Measurements from ENCODE around the gene TST.

TST gene

DNA sequence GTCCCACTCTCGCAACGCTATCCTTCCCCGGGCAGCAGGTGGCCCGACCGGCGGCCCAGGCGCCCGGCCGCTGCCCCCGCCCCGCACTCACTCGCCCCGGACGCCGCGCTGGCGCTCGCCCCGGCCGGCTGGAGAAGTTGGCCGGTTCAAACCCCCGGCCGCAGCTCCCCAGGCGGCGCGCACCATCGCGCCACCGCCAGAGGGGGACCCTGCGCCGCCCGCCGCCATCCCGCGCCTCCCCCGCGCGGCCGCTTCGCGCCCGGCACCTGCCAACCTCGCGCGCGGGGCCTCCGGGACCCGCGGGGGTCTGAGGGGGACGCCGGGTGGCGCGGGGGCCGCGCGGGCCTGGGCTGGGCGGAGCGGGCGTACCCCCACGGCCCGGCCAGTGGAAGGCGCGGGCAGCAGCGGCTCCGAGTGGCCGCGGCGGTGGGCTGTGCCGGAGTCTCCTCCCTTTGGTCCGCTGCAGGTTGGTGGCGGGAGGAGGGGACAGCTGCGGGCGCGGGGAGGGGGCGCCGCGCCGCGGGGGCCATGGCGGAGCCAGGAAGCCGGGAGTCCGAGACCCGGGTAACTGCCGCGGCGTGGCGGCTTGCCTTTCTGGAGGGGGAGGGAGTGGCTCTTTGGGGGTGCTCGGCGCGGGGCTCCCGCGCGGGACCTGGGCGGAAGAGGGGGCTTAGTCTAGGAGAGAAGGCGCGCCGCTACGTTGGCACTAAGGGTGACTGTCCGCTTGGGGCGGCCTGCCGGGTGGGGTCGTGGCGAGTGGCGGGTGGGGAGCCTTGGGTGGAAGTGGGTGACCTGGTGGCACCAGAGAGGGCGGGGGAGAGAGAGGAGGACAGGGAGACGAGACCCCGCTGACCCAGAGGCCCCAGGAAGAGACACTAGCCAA lies at the start of gene TST, which contains the start of gene MPST:
TSS of gene TST (minus strand) at position 139 of the 883 bp plus-strand sequence. CDS start 715 bp downstream, outside the sequence.
TSS of gene MPST (plus strand) at position 434 of the 883 bp plus-strand sequence. CDS start at position 529, 95 bp downstream.
- DNase-seq, result peak; percentile 18

DNA sequence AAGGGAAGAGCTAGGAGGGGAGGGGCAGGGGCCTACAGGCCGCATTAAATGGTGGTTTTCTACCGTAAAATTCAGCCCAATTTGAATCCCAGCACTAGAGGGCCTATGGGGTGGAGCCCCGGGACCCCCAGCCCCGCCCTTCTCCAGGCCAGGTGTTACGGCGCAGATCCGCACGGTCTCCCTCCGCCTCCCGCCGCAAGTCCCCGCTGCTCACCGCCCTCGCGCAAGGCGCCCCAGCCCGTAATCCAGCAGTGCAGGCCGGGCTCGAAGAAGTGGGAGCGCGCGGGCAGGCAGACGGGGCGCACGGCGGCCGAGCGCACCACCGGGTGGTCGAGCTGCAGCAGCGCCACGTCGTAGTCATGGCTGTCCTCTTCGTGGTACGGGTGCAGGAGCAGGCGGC lies 49.6 kb upstream of the TST start:
- DNase-seq, result no peak

DNA sequence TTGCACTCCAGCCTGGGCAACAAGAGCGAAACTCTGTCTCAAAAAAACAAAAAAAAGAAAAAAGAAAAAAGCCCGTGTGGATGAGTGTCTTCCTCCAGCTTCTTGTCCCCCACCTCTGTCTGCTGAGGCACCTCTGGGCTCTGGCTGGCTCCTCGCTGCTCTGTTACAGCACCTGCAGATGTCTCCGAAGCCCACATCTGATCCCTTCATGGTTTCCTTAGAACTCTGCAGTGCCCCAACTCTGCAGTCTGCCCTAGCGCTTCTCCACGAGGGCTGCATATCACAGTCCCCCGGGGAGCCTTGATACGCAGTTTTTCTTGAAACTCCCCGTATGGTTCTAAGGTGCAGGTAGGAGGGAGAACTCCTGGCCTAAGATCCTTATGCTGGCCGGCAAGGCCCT lies 48.2 kb upstream of the TST start:
- DNase-seq, result no peak

DNA sequence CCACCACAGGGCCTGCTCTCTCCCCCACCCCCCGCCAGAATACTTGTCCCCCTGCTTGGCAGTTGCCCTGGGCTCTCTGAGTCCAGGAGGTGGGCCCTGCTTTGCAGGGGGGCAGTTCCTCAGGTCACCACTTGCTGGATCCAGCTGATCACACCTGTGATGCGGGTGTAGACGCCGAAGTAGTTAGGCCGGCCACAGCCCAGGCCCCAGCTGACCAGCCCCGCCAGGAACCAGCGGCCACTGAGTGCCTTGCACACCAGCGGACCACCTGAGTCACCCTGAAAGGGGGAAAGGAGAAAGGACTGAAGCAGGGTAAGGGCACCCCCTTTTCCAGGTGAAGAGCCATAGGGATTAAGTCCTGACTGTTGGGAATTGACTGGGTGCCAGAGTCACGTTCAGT lies 46.7 kb upstream of the TST start:
- DNase-seq, result no peak

DNA sequence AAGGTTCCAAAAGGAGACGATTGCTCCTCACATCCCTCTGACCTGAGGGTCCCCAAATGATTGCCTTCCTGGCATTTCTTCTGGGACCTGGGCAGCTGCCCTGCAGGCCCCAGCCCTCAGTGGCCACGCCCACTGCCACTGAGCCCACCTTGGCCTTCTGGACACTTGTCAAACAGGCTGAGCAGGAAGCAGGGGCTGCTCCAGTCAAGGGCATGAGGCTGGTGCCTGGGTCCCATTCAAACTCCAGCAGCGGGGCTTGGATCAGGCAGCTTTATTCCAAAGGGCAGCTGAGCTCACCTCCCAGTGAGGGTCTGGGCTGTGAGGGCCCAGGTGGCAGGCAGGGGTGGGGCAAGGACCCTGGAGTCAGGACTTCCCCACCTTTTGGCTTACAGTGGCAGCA lies 45.9 kb upstream of the TST start:
- no peak for DNase-seq

DNA sequence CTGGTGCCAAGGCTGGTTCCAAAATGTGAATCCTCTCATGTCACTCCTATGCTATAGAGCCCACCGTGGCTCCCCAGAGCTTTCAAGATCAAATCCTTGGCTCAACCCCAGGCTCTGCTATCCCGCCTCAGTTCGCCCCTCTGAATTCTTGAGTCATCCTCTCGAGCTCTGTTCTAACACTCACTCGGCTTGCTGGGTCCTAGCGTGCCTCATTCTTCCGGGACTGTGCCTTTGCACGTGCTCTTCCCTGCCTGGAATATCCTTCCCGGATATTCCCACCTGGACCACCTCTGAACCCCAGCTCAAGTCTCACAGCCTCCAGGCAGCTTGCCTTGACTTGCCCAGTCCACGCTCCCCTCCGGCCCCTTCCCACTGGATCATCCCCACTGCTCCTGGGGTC lies 45.3 kb upstream of the TST start:
- no peak for DNase-seq

DNA sequence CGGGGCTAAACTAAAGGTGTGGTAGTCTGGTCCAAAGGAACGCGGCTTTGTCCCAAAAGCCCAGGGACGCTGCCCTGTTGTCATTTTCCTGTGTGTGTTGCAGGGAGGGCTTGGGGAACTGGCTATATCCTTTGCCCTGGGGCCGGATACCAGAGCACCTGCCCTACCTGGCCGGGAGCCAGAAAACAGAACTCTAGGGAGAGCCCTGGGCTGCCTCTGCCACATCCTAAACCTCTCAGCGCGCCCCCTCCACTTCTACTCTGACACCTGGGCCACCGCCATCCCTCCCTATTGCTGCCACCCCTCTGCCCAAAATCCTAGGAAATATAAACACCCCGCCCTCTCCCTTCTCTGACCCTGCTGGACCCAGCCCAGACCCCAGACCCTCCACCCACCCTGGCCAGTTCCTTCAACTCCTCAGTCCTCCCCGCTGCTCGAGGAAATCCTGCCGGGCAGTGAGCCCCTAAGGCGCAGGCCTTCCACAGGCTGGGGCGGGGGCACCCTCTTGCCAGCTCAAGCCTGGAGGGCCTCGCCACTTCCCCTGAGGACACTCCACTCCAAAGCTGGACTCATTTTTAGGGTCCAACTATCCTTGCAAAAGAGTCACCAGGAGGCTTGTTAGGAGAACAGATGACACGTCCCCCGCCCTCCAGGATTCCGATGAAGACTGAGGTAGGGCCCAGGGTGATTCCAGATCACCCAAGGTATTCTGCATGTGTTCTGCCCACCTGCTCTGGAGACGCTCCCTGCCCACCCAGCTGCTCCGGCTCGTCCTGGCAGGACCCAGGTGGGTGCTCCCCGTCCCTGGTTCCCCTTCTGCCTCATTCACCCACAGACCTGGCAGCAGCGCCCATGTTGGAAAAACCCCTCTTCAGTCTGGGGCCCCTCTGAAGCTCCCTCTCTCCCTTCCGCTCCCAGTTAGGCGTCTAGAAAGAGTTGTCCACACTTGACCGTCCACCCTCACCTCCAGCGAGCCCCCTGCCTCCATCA lies 44.5 kb upstream of the TST start:
- DNase-seq, result no peak

DNA sequence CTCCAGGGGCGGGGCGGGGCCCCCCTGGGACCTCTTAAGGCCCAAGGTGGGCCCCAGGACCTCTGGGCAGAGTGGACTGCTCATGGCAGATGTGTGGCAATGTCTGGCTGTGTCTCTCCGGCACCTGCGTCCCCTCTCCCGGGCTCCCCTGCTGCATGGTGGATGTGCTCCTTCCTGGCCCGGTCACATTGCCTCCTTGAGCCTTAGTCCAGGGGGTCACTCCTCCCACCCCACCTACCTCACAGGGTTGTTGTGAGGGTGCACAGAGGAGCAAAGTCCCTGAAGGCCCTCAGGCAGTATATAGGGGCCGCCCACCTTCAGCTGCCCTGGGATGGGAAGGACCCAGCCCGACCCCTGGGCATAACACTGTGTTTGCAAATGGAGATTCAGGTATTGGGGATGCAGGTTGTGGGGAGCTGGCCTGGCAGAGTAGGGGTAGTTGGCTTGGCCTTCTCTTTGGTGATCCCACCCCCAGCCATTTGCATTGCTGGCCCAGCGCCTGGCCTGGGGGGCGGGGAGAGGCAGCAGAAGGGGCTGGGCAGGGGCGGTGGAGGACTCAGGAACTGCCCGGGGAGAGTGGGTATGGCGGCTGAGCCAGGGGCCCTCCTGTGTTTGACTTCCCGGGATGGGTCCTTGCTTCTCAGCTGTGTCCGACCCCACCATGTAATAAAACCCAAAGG lies 43.6 kb upstream of the TST start:
- no peak for DNase-seq

DNA sequence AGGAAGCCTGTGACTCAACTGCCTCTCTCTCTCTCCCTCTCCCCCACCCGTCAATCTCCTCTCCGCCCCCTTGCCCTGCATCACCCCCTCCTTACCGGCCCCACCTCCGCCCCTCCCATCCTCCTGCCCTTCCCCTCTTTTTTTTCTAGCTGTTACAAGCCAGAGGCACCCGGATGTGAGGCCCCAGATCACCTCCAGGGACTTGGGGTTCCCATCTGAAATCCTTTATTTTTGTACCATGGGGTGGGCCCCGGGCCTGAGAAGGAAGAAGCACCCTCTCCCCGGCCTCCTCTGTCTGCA lies 43.1 kb upstream of the TST start:
- DNase-seq, result no peak

DNA sequence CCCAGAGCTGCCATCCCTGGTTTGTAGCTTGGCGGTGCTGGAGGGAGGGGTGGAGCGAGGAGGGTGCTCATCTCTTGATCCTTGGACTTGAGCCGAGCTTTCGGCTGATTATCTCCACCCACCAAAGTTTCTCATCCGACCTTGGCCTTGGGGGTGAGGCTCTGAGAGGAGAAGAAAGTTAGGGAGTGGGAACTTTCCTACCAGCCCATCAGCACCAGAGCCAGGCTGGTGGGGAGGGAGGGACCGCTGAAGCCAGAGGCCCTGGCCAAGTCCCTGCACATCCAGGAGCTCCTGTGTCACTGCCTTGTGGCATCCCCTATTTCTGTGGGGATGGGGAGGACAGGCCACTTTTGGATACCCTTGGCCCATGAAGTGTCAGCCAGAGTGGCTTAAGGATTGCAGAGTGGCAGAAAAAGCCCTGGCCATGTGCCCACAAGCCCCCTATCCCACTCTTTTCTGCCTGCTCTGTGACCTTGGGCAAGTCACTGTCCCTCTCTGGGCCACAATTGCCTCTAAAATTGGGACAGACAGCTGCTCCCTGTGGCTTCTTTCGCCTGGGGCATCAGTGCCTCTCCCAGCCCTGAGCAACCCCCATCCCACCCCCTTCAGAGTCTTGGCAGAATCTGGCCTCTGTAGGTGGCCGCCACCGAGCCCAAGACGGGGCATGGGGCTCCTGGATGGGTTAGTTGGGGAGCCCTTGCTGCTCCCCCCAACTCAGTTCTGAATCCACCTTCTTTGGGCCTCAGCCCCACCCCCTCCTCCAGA lies 42.5 kb upstream of the TST start:
- no peak for DNase-seq

DNA sequence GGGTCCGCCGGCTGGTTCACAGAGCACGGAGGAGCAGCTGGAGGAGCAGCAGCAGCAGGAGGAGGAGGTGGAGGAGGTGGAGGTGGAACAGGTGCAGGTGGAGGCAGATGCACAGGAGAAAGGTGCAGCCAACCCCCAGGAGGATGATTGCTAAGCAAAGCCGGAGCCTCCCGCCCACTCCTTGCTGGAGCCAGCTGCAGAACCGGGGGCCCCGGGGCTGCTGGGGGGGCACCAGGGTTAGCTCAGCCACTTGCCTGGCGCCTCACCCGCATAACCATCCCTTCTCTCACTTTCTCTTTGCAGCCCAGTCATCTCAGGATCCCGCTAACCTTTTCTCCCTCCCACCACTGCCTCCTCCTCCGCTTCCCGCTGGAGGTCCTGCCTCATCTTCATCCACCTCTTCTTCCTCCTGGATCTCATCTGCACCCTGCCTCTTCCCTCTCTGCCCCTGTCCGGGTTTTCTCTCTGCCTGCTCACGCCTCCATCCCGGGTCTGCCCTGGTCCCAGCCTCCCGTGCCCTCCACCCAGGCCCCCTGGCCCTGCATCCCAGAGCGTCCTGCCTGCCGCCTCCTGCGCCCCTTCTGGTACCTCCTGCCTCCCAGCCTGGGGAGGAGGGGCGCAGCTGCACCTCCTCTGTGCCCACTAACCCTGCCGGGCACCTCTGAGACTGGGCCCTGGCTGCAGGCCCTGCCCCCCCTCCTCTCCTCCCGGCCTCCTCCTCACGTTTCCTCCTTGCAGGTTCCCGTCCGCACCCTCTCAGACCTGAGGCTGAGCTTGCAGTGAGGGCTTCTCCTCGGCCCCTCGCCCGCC lies 41.8 kb upstream of the TST start:
- no peak for DNase-seq

DNA sequence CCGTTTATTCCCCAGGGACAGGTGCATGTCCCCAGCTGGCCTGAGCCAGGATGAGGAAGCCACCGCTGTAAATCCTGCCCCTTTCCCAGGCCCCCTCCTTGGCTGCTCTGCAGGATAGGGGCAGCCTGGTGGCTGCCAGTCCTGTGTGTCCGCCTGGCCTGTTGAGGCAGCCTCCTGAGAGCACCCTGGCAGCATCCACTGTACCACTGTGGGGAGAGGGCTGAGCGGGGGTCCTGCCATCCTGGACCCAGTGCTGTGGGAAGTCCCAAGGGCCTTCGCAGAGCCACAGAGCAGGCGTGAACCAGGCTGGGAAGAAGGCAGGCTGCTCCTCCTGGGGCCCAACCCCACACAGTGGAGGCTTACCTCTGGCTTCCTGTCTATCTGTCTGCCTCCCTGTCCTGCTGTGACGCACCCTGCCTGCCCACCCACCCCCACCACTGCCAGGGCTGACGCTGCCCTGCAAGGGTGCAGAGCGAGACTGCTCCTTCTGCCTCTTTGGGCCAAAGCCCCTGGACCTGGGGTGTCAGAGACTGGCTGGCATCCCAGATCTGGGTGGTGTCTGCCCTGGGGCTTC lies 40.7 kb upstream of the TST start:
- no peak for DNase-seq

DNA sequence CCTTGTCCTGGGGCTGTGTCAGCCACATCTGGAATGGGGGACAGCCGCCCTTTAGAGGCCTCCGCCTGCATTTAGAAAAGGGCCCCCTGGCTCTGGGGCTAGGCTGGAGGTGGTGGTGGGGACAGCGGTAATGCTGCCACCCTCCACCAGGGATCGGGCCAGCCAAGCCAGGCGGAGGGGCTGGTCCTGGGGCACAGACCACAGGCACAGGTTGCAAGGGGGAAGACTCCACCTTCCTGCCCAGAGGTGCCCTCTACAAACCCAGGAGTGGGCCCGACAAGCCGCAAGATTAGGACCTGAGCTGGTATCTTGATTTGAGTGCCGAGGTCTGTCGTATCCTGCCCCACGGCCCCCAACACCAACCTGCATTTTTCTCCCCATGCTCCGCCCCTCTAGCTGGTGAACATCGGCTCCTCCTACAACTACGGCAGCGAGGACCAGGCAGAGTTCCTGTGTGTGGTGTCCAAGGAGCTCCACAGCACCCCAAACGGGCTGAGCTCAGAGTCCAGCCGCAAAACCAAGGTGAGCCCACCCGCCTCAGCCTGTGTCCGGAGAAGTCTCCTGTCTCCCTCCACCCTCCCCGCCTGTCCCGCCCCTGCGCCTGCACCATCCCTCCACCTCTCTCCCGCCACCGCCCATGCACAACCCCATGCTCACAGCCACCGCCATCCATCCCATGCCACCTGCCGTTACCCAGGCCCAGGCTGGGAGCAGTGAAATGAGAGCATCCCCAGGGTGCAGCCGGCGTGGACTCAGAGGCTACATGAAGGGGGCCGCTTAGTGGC lies 39.9 kb upstream of the TST start:
- DNase-seq, result no peak

DNA sequence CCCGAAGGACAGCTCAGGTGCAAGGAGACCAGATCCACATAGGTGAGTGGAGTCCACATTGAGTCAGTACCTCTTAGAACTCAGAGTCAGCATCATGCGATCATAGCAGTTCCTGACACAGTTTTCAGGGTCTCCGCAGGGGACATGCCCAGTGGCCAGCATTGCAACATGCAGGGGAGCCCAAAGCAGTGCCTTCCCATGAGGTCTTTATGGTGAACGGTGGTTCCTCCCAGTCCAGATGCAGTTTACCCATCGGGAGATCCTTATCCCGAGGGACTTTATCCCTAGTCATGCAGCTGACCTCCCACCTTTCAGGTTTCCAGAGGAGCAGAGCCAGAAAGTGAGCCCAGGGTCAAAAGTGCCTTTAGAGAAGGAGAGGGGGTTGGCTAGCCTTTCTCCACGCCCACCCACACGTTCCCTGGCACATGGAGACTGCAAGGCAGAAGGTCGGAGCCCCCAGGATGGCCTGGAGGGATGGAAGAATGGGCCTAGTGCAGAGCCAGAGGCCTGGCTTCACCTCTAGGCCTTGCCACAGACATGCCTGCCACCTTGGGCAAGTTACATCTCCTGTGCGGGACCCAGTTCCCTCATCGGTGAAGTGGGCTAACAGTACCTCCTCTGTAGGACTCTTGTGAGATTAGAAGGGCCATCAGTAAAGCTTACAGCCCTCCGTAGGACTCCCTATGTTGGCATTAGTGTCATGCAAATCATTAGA lies 38.7 kb upstream of the TST start:
- DNase-seq, result no peak

DNA sequence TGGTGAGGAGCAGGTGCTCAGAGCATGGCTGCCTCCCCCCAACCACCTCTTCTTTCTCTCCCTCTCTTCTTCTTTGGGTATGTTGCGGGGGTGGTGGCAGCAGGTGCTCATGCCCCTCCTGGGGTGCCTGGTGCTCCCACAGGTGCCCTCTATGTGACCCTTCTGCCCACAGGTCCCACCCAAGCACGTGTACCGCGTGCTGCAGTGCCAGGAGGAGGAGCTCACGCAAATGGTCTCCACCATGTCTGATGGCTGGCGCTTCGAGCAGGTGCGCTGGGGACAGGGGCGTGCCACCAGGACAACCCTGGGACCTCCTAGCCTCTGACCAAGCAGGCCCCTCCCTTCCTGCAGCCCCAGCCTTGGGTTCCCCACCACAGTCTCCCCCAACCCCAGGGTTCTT lies 38.0 kb upstream of the TST start:
- no peak for DNase-seq

DNA sequence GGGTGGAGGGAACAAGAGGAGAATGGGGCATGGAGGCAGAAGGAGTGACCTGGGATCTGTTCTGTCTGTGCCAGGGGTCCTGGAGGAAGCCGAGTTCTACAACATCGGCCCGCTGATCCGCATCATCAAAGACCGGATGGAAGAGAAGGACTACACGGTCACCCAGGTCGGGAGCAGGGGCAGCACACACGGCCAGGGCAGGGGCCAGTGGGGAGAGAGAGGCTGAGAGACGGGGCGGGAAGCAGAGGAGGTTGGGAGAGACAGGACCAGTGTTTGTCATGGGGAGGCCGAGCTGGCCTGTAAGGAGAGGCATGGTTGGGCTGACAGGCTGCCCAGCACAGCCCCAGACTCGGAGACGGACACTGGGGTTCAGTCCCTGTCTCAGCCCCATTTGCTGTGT lies 37.0 kb upstream of the TST start:
- no peak for DNase-seq

DNA sequence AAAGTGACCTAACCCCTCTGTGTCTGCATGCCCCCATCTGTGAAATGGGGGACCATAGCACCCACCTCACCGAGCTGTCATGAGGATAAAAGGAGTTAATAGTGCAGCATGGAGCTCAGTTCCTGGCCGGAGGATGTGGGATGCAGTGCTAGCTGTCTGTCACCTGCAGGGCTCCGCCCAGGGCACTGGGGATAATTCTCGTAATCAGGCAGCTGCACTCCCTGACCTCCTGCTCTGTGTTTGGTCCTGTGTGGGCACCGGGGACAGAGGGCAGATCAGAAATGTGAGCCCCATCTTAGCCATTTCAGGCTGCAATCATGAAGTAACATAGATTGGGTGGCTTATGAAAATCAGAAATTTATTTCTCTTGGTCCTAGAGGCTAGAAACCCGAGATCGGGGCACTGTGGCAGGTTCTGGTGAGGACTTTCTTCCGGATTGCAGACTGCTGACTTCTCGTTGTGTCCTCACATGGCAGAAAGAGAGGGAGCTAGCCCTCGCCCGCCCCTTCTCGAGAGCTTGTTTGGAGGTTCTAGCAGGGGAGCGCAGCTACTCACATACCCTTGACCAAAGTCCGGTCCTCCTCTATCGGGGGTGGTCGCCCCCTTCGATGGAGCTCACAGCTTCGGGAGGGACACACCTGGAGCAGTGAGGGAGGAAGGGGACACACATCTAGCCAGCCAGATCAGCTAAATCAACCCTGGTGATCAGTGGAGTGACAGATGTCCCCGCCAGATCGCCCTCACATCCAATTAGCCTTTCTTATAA lies 35.5 kb upstream of the TST start:
- no peak for DNase-seq

DNA sequence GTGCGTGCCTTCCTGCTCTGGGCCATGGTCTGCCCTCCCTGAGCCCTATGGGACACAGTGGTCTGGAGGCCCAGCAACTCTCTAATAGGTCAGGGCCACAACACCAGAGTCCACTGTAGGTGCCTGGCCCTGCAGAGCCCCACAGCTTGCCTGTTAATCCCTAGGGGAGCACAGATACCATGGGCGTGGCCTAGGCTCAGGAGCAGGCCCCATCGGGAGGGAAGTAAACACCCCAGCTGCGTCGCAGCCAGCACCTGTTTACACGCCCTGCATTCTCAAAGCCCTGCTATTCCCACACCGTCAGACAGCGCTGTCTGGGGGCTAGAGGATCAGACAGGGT lies 34.8 kb upstream of the TST start:
- DNase-seq, result no peak
